ENCODE measurements around the gene ARHGAP9. TPM values are rescaled to one million over a fixed set of nuclear protein-coding genes. Genes with fewer than 3 reads are reported as not detected.

The ARHGAP9 gene
- total and polyA plus RNA-seq, 12 donors, result 0.83 to 17.7 (median 3.8) TPM

DNA sequence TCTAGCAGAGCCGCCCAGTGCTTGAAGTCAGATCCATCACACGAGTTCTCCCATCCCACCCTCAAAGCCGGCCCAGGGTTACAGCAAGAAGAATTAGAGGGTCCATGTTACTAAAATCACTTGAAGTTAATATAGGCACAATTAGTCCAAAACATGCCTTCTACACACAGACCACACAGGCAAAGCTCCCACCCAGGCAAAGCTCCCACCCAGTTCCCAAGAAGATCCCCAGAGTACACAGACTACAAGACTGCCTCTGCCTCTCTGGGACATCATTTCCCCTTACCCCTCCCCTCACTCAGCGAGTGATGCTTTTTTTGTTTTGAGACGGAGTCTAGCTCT, 16.8 kb downstream of the ARHGAP9 start:
- peak overlapping the region in 3 of 10 donors; percentile 38 to 78 (median 62) for H3K4me3 ChIP-seq
- peaks cover 0 to 20% (median 0%) of the 10 kb centered on the region in 7 donors for H3K27me3 ChIP-seq
- H3K27ac ChIP-seq, result peak overlapping the region in 3 of 10 donors; percentile 52 to 75 (median 52)
- no peak for ATAC-seq
- no peak for DNase-seq
- no peaks in the 10 kb centered on the region for H3K9me3 ChIP-seq
- intact Hi-C loops (cut with DNase I), result loop anchor here in 3 of 10 donors (5.0 to 10.0 kb wide), 3 partner anchors 159 to 248 kb away; partner anchors contain the start of gene NXPH4 (in 1 of the 3)
- no peaks in the 10 kb centered on the region for H3K36me3 ChIP-seq
- TF ChIP-seq, protein P1, sequence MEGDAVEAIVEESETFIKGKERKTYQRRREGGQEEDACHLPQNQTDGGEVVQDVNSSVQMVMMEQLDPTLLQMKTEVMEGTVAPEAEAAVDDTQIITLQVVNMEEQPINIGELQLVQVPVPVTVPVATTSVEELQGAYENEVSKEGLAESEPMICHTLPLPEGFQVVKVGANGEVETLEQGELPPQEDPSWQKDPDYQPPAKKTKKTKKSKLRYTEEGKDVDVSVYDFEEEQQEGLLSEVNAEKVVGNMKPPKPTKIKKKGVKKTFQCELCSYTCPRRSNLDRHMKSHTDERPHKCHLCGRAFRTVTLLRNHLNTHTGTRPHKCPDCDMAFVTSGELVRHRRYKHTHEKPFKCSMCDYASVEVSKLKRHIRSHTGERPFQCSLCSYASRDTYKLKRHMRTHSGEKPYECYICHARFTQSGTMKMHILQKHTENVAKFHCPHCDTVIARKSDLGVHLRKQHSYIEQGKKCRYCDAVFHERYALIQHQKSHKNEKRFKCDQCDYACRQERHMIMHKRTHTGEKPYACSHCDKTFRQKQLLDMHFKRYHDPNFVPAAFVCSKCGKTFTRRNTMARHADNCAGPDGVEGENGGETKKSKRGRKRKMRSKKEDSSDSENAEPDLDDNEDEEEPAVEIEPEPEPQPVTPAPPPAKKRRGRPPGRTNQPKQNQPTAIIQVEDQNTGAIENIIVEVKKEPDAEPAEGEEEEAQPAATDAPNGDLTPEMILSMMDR (IDR thresholded peaks at IDR 0.05), result peak in 3 of 9 donors; percentile 2 to 38 (median 31)
- H3K4me1 ChIP-seq, result peaks cover 5 to 41% (median 28%) of the 10 kb centered on the region in 9 donors
- WGBS, 2 donors, result 26 to 33% methylated on average over 5 of the region's 5 CpGs

DNA sequence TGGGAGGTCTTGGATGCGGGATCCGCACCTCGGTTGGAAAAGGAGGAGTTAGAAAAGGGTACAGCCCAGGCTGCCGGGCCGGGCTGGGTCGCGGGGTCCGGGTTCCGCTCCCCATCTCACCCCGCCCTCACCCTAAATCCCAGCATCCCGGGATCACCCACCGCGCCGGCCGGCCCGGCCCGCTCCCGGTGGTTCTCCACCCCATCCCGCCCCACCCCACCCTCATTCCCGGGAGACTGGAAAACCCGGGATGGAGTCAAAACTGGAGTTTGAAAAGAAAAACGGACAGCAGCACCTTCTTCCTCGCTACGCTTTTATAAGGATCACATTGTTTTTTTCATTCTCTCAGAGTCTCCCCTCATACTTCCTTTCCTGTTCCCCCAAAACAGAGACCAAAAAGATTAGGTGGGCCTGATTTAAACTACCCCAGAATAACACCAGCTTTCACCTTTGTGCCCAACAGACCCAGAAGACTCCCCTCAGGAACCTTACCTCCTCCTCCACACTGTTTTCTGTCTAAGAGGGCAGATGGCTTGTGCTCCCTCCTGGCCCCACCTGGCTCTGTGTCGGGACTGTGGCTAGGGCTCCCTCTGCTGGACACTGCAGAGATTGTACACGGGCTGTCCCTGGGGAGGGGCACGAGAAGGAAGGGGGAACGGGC, 17.3 kb downstream of the ARHGAP9 start:
- ATAC-seq, result peak; percentile 62 to 81 (median 75)
- Histone ChIP-seq H3K4me3 (peak overlapping the region; percentile 33 to 91 (median 70)), H3K9me3 (no peaks in the 10 kb centered on the region), H3K27me3 (peaks cover 0 to 20% (median 0%) of the 10 kb centered on the region in 7 donors), H3K27ac (peak overlapping the region in 9 of 10 donors; percentile 49 to 76 (median 71)), H3K4me1 (peaks cover 5 to 41% (median 28%) of the 10 kb centered on the region in 9 donors), H3K36me3 (no peaks in the 10 kb centered on the region)
- WGBS, 2 donors, result 0% methylated on average over 28 of the region's 28 CpGs
- intact Hi-C loops (cut with DNase I), result loop anchor here in 3 of 10 donors (5.0 to 10.0 kb wide), 3 partner anchors 160 to 248 kb away; partner anchors contain the start of gene NXPH4 (in 1 of the 3)
- TF ChIP-seq, protein P1 (IDR thresholded peaks at IDR 0.05), result peak; percentile 90 to 99 (median 93)
- DNase-seq, result peak; percentile 83 to 87

DNA sequence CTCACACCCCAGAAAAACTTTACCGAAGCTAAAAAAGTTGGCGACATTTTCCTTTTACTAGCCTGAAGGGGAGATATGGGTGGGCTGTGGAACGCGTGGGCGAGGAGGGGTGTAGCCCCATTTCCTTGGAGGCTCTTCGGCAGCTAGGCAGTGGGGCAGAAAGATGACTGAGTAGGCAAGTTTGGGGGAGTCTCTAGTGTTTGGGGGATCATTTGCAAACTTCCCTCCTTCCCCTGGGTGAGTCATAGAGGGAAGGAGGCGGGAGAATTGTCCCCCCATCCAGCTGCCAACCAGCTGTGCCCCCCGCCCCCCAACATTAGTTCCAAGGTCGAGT, 17.8 kb downstream of the ARHGAP9 start:
- Histone ChIP-seq H3K27ac (peak overlapping the region in 9 of 10 donors; percentile 49 to 76 (median 71)), H3K4me1 (peaks cover 5 to 41% (median 28%) of the 10 kb centered on the region in 9 donors), H3K4me3 (peak overlapping the region; percentile 33 to 91 (median 70)), H3K9me3 (no peaks in the 10 kb centered on the region), H3K27me3 (peaks cover 0 to 20% (median 0%) of the 10 kb centered on the region in 7 donors), H3K36me3 (no peaks in the 10 kb centered on the region)
- no peak for DNase-seq
- ATAC-seq, result peak in 2 of 8 donors; percentile 0 to 1
- WGBS, 2 donors, result 0 to 1% methylated on average over 9 of the region's 9 CpGs
- TF ChIP-seq, protein P1 (IDR thresholded peaks at IDR 0.05), result no peak
- intact Hi-C loops (cut with DNase I), result loop anchor here in 3 of 10 donors (5.0 to 10.0 kb wide), 3 partner anchors 160 to 247 kb away; partner anchors contain the start of gene NXPH4 (in 1 of the 3)

DNA sequence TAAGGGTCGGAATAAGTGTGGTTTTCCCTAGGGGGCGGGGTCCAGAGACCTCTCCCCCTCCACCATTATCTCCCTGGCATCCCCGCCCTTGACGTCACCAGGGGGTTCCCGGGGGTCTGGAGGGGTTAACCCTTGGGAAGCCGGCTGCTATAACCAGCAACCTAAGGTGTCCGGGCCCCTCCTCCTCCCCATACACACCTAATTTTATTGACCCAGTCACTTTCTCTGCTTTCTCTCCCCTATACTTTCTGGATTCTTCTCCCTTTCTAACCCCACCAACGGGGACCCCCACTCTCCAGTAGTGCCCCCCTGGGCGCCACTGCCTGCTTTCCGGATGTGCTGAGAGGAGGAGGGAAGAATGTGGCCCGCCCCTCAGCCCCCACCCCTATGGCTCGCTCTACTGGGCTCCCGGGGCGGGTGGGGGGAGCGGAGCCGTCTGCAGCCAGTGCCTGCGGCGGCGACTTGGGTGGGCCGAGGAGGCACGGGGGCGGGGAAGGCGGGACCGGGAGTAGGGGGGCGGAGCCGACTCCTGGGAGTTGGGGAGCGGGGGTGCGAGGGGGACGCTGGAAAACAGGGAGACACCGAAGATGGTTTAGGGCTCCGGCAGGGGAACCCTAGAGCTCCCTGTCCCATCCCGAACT, 18.3 kb downstream of the ARHGAP9 start:
- DNase-seq (peak; percentile 67 to 71), ATAC-seq (peak; percentile 32 to 73 (median 52))
- 0 to 1% methylated on average over 31 to 32 of the region's 32 CpGs for WGBS, 2 donors
- Histone ChIP-seq H3K27ac (peak overlapping the region in 7 of 10 donors; percentile 49 to 76 (median 71)), H3K4me1 (peaks cover 5 to 41% (median 28%) of the 10 kb centered on the region in 9 donors), H3K4me3 (peak overlapping the region; percentile 33 to 91 (median 70)), H3K9me3 (no peaks in the 10 kb centered on the region), H3K27me3 (peaks cover 0 to 20% (median 0%) of the 10 kb centered on the region in 7 donors), H3K36me3 (no peaks in the 10 kb centered on the region)
- TF ChIP-seq, protein P1 (IDR thresholded peaks at IDR 0.05), result no peak
- intact Hi-C loops (cut with DNase I), result loop anchor here in 3 of 10 donors (5.0 to 10.0 kb wide), 3 partner anchors 161 to 247 kb away; partner anchors contain the start of gene NXPH4 (in 1 of the 3)
